Body of pancreas (tissue), 4 donors: ENCODE results near the gene USP10. TPM values are rescaled to one million over a fixed set of nuclear protein-coding genes. Genes with fewer than 3 reads are reported as not detected.

ENCODE experiments used
- ATAC-seq: fragments of 150-250 bp; one replicate; pipeline ENCODE4 v1.9.1; 2016
- DNase-seq, 4 donors: peaks; one replicate each; pipeline ENCODE4 v3.0.0-alpha.2; 2019
- H3K27ac ChIP-seq, 4 donors: fragments of 200-600 bp; sonication (generic); 1 replicate in 3 of 4; 2 replicates in 1 of 4; pipeline versions ENCODE4 v1.5.1 to v1.6.1; 2016 to 2019; ENCODE audit warnings: mild to moderate bottlenecking in 1 of 4, mixed read lengths in 1 of 4, moderate library complexity in 1 of 4
- H3K27me3 ChIP-seq, 2 donors: fragments of 200-600 bp; sonication (generic); one replicate each; pipeline ENCODE4 v1.6.0; 2016; ENCODE audit warnings: mild to moderate bottlenecking in 1 of 2
- H3K36me3 ChIP-seq, 2 donors: fragments of 200-600 bp; sonication (generic); replicated peaks in 1 of 2; 2 replicates each; pipeline ENCODE4 v1.5.1; 2016; ENCODE audit warnings: low read depth in 2 of 2; ENCODE audit not compliant: insufficient read depth in 1 of 2
- H3K4me1 ChIP-seq: fragments of 200-600 bp; sonication (generic); one replicate; pipeline ENCODE4 v1.6.0; 2016
- H3K4me3 ChIP-seq, 2 donors: fragments of 200-600 bp; sonication (generic); 1 replicate in 1 of 2; 2 replicates in 1 of 2; pipeline ENCODE4 v1.5.1; 2016 to 2019
- H3K9me3 ChIP-seq, 3 donors: fragments of 200-600 bp; sonication (generic); 1 replicate in 2 of 3; 2 replicates in 1 of 3; pipeline ENCODE4 v1.5.1; 2016
- CTCF ChIP-seq, 7 experiments: fragments of 450-650 bp in 4 of 7; fragments of 200-600 bp in 3 of 7; sonication (generic) in 3 of 7; IDR thresholded peaks; one replicate each; pipeline ENCODE4 v1.5.1; 2016 to 2019; ENCODE audit warnings: antibody characterized with exemption in 7 of 7
- POLR2A ChIP-seq, 3 donors: fragments of 450-650 bp; IDR thresholded peaks; one replicate each; pipeline ENCODE4 v1.6.1; 2016; ENCODE audit warnings: antibody characterized with exemption in 3 of 3, mild to moderate bottlenecking in 2 of 3
- WGBS, 2 donors: methylation state at CpG; one replicate each; pipeline ENCODE4 v1.1.5; 2017; 5-methylcytosine and 5-hydroxymethylcytosine counted together
- intact Hi-C: fragments of 100-400 bp; cut with DNase I; formaldehyde crosslinking; loops from one replicate; pipeline ENCODE4 v1.15.1; 2023
- total RNA-seq, 2 donors: library from RNA; depleted of rRNA; stranded (reverse); fragments of >200 nt; gene quantifications; one replicate each; pipeline ENCODE4 v1.1.0, GENCODE V29; 2016

USP10 gene
- total RNA-seq, 2 donors from 2014 or later = 24.6 to 32.3 TPM

GRCh38 chr16:84769416-84769815 lies 69.6 kb downstream of the USP10 start:
- Histone ChIP-seq H3K27me3 (no peaks in the 10 kb centered on the region), H3K4me1 (no peaks in the 10 kb centered on the region), H3K4me3 (no peak overlapping the region), H3K27ac (no peak overlapping the region), H3K36me3 (peaks cover 4 to 31% of the 10 kb centered on the region in 2 donors), H3K9me3 (no peaks in the 10 kb centered on the region)
- TF ChIP-seq CTCF (IDR thresholded peaks at IDR 0.05) (no peak), POLR2A (IDR thresholded peaks at IDR 0.05) (no peak)
- intact Hi-C loops = no loop called here
- no peak for ATAC-seq
- no peak for DNase-seq
- 92 to 93% methylated on average over 3 of the region's 3 CpGs for WGBS, 2 donors

GRCh38 chr16:84773312-84773711 lies 73.5 kb downstream of the USP10 start:
- DNase-seq (no peak), ATAC-seq (no peak)
- no peak for TF ChIP-seq POLR2A (IDR thresholded peaks at IDR 0.05)
- no peak for TF ChIP-seq CTCF (IDR thresholded peaks at IDR 0.05)
- Histone ChIP-seq H3K9me3 (no peaks in the 10 kb centered on the region), H3K27me3 (no peaks in the 10 kb centered on the region), H3K36me3 (peaks cover 0 to 34% of the 10 kb centered on the region in 2 donors), H3K4me3 (no peak overlapping the region), H3K27ac (no peak overlapping the region), H3K4me1 (no peaks in the 10 kb centered on the region)
- intact Hi-C loops = no loop called here
- WGBS, 2 donors = 90 to 92% methylated on average over 8 to 10 of the region's 10 CpGs

GRCh38 chr16:84774810-84775209 lies 75.0 kb downstream of the USP10 start:
- no peak overlapping the region for H3K27ac ChIP-seq
- TF ChIP-seq CTCF (IDR thresholded peaks at IDR 0.05) (no peak), POLR2A (IDR thresholded peaks at IDR 0.05) (no peak)
- peaks cover 0 to 27% of the 10 kb centered on the region in 2 donors for H3K36me3 ChIP-seq
- H3K27me3 ChIP-seq = no peaks in the 10 kb centered on the region
- peak in 1 of 4 donors; percentile 40 for DNase-seq
- no peaks in the 10 kb centered on the region for H3K9me3 ChIP-seq
- ATAC-seq = no peak
- no peak overlapping the region for H3K4me3 ChIP-seq
- intact Hi-C loops = no loop called here
- 74 to 84% methylated on average over 4 of the region's 4 CpGs for WGBS, 2 donors
- no peaks in the 10 kb centered on the region for H3K4me1 ChIP-seq

- Histone ChIP-seq H3K4me1 (no peaks in the 10 kb centered on the region), H3K27me3 (no peaks in the 10 kb centered on the region), H3K36me3 (peaks cover 0 to 25% of the 10 kb centered on the region in 2 donors), H3K27ac (no peak overlapping the region), H3K4me3 (no peak overlapping the region), H3K9me3 (no peaks in the 10 kb centered on the region)
- WGBS, 2 donors = 81 to 87% methylated on average over 13 to 14 of the region's 14 CpGs
- intact Hi-C loops = no loop called here
- DNase-seq = no peak
- TF ChIP-seq POLR2A (IDR thresholded peaks at IDR 0.05) (no peak), CTCF (IDR thresholded peaks at IDR 0.05) (no peak)
- no peak for ATAC-seq
Observed at GRCh38 chr16:84775262-84775810, 75.5 kb downstream of the USP10 start.

GRCh38 chr16:84777435-84777834 lies 77.6 kb downstream of the USP10 start:
- Histone ChIP-seq H3K4me3 (no peak overlapping the region), H3K27me3 (no peaks in the 10 kb centered on the region), H3K27ac (no peak overlapping the region), H3K36me3 (peaks cover 0 to 22% of the 10 kb centered on the region in 2 donors), H3K4me1 (no peaks in the 10 kb centered on the region), H3K9me3 (no peaks in the 10 kb centered on the region)
- TF ChIP-seq POLR2A (IDR thresholded peaks at IDR 0.05) = no peak
- TF ChIP-seq CTCF (IDR thresholded peaks at IDR 0.05) = no peak
- ATAC-seq (no peak), DNase-seq (no peak)
- intact Hi-C loops = no loop called here
- WGBS, 2 donors = 88 to 94% methylated on average over 2 to 5 of the region's 5 CpGs
